Measurements from ENCODE around the gene ROM1.

- no peak for TF ChIP-seq HDGF (IDR thresholded peaks at IDR 0.05; ENCODE audit: borderline replicate concordance)
- no peak for TF ChIP-seq PKNOX1 (IDR thresholded peaks at IDR 0.05)
- no peak for TF ChIP-seq FOXM1 (IDR thresholded peaks at IDR 0.05; ENCODE audit: borderline replicate concordance)
- no peak for TF ChIP-seq FOXK2 (IDR thresholded peaks at IDR 0.05)
- no peak for TF ChIP-seq ZNF384 (IDR thresholded peaks at IDR 0.05)
Measured at GRCh38 chr11:62647609-62648005, 34.5 kb downstream of the ROM1 start.
